Measurements from ENCODE around the gene GLYATL1B. TPM values are rescaled to one million over a fixed set of nuclear protein-coding genes. Genes with fewer than 3 reads are reported as not detected.

GLYATL1B gene
- total RNA-seq, 1 experiment from 2014 or later, result not detected

DNA sequence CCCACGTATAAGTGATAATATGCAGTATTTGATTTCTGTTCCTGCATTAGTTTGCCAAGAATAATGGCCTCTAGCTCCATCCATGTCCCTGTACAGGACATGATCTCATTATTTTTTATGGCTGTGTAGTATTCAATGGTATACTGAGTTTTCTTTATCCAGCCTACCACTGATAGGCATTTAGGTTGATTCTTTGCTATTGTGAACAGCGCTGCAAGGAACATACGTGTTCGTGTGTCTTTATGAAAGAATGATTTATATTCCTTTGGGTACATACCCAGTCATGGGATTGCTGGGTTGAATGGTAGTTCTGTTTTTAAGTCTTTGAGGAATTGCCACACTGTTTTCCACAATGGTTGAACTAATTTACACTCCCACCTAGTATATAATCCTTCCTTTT is 55.1 kb downstream of the GLYATL1B start:
- BruUV-seq (replicated peaks), result no TSS peak
- TF ChIP-seq, protein P1, sequence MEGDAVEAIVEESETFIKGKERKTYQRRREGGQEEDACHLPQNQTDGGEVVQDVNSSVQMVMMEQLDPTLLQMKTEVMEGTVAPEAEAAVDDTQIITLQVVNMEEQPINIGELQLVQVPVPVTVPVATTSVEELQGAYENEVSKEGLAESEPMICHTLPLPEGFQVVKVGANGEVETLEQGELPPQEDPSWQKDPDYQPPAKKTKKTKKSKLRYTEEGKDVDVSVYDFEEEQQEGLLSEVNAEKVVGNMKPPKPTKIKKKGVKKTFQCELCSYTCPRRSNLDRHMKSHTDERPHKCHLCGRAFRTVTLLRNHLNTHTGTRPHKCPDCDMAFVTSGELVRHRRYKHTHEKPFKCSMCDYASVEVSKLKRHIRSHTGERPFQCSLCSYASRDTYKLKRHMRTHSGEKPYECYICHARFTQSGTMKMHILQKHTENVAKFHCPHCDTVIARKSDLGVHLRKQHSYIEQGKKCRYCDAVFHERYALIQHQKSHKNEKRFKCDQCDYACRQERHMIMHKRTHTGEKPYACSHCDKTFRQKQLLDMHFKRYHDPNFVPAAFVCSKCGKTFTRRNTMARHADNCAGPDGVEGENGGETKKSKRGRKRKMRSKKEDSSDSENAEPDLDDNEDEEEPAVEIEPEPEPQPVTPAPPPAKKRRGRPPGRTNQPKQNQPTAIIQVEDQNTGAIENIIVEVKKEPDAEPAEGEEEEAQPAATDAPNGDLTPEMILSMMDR (IDR thresholded peaks at IDR 0.05; ENCODE audit: unreplicated experiment), result no peak
- no peaks in the 10 kb centered on the region for H3K27me3 Mint-ChIP-seq (ENCODE audit: unreplicated experiment)
- CTCF ChIA-PET, result no interaction called here
- peak overlapping the region; percentile 97 for H3K4me3 Mint-ChIP-seq (ENCODE audit: low read depth, unreplicated experiment)
- intact Hi-C loops (cut with micrococcal nuclease; ENCODE audit: unreplicated experiment), result loop anchor here (10.0 kb wide), 1 partner anchor 216 kb away; no protein-coding TSS in a partner anchor
- no peaks in the 10 kb centered on the region for H3K9me3 Mint-ChIP-seq (ENCODE audit: low read depth, unreplicated experiment)
- H3K4me1 Mint-ChIP-seq (ENCODE audit: low read depth, unreplicated experiment), result peaks cover 35% of the 10 kb centered on the region
- no peak for DNase-seq
- H3K27ac Mint-ChIP-seq (ENCODE audit: unreplicated experiment), result peak overlapping the region; percentile 93
- H3K36me3 Mint-ChIP-seq (ENCODE audit: insufficient read depth, unreplicated experiment), result peaks cover 44% of the 10 kb centered on the region

DNA sequence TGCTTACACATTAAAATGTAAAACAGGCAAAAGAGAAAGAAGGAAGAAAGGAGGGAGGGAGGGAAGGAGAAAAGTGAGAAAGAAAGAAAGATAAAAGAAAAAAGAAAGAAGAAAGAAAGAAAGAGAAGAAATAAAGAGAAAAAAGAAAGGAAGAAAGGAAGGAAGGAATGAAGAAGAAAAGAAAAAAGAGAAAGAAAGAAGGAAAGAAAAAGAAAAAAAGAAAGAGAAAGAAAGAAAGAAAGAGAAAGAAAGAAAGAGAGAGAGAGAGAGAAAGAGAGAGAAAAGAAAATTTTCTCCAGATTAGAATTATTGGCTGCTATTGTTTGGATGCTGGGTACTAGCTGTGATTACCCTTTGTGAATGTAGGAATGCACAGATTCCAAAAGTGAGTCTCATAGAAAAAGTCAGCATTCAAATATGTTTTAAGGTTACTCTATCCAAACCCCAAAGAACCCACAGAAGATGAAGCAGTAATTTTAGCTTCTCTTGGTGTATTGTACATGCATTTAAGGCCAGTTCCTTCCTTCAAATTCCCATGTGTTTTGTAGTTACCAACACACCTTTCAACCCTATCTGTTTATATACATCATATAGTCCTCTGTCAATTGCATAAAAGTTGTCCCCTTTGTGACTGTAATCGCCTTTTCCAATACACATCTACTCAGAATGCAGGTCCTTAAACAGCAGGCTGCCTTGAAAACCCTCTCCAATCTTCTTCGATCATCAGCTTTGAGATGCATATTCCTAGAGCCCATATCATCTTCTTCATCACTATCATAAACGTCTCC is 55.8 kb downstream of the GLYATL1B start:
- no peaks in the 10 kb centered on the region for H3K27me3 Mint-ChIP-seq (ENCODE audit: unreplicated experiment)
- H3K9me3 Mint-ChIP-seq (ENCODE audit: low read depth, unreplicated experiment), result no peaks in the 10 kb centered on the region
- peak overlapping the region; percentile 97 for H3K4me3 Mint-ChIP-seq (ENCODE audit: low read depth, unreplicated experiment)
- BruUV-seq (replicated peaks), result TSS peak; percentile 66
- DNase-seq, result no peak
- peaks cover 44% of the 10 kb centered on the region for H3K36me3 Mint-ChIP-seq (ENCODE audit: insufficient read depth, unreplicated experiment)
- peak overlapping the region; percentile 93 for H3K27ac Mint-ChIP-seq (ENCODE audit: unreplicated experiment)
- peaks cover 39% of the 10 kb centered on the region for H3K4me1 Mint-ChIP-seq (ENCODE audit: low read depth, unreplicated experiment)
- TF ChIP-seq, protein P1 (IDR thresholded peaks at IDR 0.05; ENCODE audit: unreplicated experiment), result no peak
- intact Hi-C loops (cut with micrococcal nuclease; ENCODE audit: unreplicated experiment), result loop anchor here (2.0 to 10.0 kb wide), 2 partner anchors 35 to 217 kb away; partner anchors contain the start of gene FAM111B
- CTCF ChIA-PET, result interaction anchor here (1.0 to 1.7 kb wide), 3 partner anchors 13 to 35 kb away, joined by 3 to 12 read pairs (median 10); partner anchors contain the start of gene FAM111B

DNA sequence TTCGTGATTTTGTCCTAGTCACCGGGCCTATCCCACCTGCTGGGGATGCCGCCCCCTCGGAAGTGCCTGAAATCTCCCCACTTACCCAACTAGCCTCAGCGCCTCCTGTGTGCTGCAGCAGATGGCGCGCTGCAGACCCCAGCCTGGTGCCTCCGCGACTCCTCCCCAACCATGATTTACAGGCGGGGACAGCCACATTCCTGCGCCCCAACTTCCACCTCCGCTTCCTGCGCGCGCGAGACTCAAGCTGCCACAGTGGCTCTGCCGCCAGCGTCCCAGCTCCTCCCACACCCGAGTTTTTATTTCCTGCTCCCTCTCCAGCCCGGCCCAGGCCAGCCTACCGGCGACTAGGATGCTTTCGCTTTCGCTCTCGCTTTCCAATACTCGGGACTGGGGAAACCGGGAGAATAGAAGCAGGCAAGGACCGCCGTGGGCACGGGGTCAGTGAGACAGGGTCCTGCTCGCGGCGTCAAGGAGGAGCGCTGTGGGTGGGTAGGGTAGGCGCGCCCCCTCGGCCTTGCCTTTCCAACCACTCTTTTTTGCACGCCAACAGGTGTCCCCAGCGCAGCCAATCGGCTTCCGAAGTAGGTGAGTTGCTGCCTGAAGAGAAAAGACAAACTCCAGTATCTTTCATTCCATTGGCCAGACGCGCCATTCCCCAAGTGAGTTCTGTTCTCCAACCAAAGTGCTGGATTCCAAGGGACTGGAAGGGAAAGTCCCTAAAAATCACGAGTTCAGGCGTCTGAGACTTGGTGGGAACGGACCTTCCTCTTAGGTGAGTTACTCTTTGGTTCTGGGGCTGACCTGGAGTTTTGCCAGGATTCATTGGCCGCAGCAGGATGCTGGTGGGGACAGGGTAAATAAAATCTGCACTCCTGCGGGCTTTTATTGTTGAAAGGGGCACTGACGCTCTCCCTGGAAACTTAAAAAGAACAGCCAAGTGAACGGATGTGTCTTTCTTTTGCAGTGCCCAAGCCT is 56.7 kb downstream of the GLYATL1B start, which contains the start of gene FAM111A:
Gene FAM111A (plus strand): TSS at position 327 of the 978 bp plus-strand sequence. CDS start 6,017 bp downstream, outside the sequence.
- TSS peak; percentile 41 for BruUV-seq (replicated peaks)
- H3K4me3 Mint-ChIP-seq (ENCODE audit: low read depth, unreplicated experiment), result peak within 1 kb of the TSS; percentile 97
- intact Hi-C loops (cut with micrococcal nuclease; ENCODE audit: unreplicated experiment), result loop anchor here (2.0 to 10.0 kb wide), 2 partner anchors 36 to 218 kb away; partner anchors contain the start of gene FAM111B
- TF ChIP-seq, protein P1 (IDR thresholded peaks at IDR 0.05; ENCODE audit: unreplicated experiment), result peak; percentile 14
- DNase-seq, result peak; percentile 88
- peaks cover 48% of the 10 kb centered on the region for H3K4me1 Mint-ChIP-seq (ENCODE audit: low read depth, unreplicated experiment)
- no peaks in the 10 kb centered on the region for H3K27me3 Mint-ChIP-seq (ENCODE audit: unreplicated experiment)
- no peaks in the 10 kb centered on the region for H3K9me3 Mint-ChIP-seq (ENCODE audit: low read depth, unreplicated experiment)
- peak within 1 kb of the TSS; percentile 93 for H3K27ac Mint-ChIP-seq (ENCODE audit: unreplicated experiment)
- H3K36me3 Mint-ChIP-seq (ENCODE audit: insufficient read depth, unreplicated experiment), result peaks cover 44% of the 10 kb centered on the region
- CTCF ChIA-PET, result interaction anchor here (0.6 to 1.7 kb wide), 4 partner anchors 12 to 51 kb away, joined by 3 to 12 read pairs (median 6); partner anchors contain the start of gene FAM111B

DNA sequence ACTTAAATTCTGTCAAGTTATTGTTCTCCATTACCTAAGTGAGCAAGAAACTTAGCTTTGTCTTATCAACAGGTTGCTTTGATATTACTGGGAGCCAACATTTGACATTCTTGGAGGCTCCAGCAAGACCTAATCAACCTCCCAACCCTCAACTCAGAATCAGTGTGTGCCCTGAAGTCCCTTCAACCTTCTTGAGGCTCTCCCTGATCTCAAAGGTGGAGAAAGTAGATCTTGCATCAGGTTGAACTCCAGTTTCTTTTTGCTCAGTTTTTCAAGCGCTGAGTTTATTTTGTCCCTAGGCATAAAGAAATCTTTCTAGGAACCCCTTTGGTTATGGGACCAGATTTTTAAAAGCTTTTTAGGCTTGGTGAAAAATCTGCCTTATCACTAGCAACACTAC is 58.0 kb downstream of the GLYATL1B start:
- Mint-ChIP-seq H3K27ac (ENCODE audit: unreplicated experiment) (peak overlapping the region; percentile 93), H3K4me3 (ENCODE audit: low read depth, unreplicated experiment) (peak overlapping the region; percentile 97), H3K27me3 (ENCODE audit: unreplicated experiment) (no peaks in the 10 kb centered on the region), H3K9me3 (ENCODE audit: low read depth, unreplicated experiment) (no peaks in the 10 kb centered on the region), H3K36me3 (ENCODE audit: insufficient read depth, unreplicated experiment) (peaks cover 45% of the 10 kb centered on the region), H3K4me1 (ENCODE audit: low read depth, unreplicated experiment) (peaks cover 50% of the 10 kb centered on the region)
- DNase-seq, result no peak
- CTCF ChIA-PET, result interaction anchor here (0.6 to 3.0 kb wide), 4 partner anchors 14 to 42 kb away, joined by 4 to 22 read pairs (median 10); partner anchors contain the start of gene DTX4
- no TSS peak for BruUV-seq (replicated peaks)
- TF ChIP-seq, protein P1 (IDR thresholded peaks at IDR 0.05; ENCODE audit: unreplicated experiment), result no peak
- intact Hi-C loops (cut with micrococcal nuclease; ENCODE audit: unreplicated experiment), result loop anchor here (10.0 kb wide), 1 partner anchor 219 kb away; no protein-coding TSS in a partner anchor
